GM12892 (cell line): ENCODE results near the gene FAM120A.

ENCODE experiments used
- POLR2A ChIP-seq: IDR thresholded peaks from 2 replicates; pipeline ENCODE4 v1.6.1; 2011; ENCODE audit warnings: low read depth, low read length, control low read depth
- POLR2AphosphoS5 ChIP-seq: IDR thresholded peaks from 2 replicates; pipeline ENCODE4 v1.6.1; 2011; ENCODE audit warnings: low read depth, low read length, control low read depth
- TAF1 ChIP-seq: IDR thresholded peaks from 2 replicates; pipeline ENCODE4 v1.6.1; 2011; ENCODE audit warnings: low read depth, mild to moderate bottlenecking, control low read depth, low read length, borderline replicate concordance

DNA sequence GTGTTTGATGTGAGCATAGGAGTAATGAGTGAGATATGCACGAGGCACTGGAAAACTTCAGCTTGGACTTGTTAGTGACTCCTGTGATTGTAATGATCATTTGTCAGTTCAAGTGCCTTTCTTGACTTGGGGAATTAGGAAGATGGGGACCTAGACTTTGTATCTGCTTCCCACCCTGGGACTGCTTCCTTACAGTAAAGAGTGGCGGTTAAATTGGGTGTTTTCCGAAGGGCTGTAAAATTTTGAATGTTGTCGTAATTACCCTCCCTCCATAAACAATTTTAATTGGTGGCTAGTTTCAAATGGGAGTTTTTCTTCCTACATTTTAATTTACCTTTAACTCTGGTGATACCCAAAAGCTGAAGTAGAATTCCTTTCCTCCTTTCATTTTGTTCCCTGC lies 25.4 kb downstream of the FAM120A start:
- no peak for TF ChIP-seq POLR2AphosphoS5
- no peak for TF ChIP-seq POLR2A
- TF ChIP-seq TAF1, result no peak
